ENCODE data around the gene DNASE2. TPM values are rescaled to one million over a fixed set of nuclear protein-coding genes. Genes with fewer than 3 reads are reported as not detected.
A peak's percentile ranks its signal among the peaks of the same experiment; 100 is the strongest.

The DNASE2 gene
- polyA plus RNA-seq, 4 donors, result 6.5 to 43.1 (median 9.3) TPM

DNA sequence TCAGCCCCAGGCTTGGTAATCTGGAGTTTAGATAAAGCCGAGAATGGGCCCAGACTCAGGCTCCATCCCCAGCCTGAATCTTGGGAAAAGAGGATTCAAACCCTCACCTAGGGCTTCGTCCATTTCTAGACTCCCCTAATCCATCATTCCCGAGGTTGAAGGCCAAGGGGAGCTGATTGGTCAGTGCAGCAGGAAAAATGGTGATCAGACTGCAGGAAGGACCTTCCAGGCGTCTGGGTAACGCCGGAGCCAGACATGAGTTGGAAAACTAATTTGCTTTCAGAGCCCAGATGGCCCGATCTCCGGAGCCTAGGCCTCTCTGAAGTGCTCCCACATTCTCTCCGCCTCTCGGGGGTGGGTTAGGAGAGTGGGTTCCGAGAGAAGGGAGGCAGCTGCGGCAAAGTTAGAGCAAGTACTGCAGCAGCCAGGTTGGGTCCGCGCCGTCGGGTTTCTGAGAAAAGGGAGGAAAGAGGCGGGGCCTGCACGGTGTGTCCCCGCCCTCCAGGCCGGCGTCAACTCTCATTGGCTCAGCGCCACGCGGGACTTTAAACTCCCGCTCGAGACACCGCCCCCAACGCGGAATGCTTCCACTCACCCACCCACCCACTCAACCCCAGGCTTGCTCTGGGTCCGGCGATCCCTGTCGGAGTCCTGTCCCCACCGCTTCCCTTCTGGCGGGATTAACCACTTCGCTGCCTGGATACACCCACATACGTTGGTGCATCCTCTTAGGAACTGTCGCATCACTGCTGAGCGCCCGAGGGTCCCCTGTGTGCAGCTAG lies 46.1 kb downstream of the DNASE2 start:
- Histone ChIP-seq H3K4me3 (ENCODE audit: low read depth in 1 of 3, low read length in 3 of 3) (no peak overlapping the region), H3K4me1 (ENCODE audit: control insufficient read depth in 3 of 3, insufficient read depth in 2 of 3, low read depth in 1 of 3, low read length in 2 of 3) (peaks cover 0 to 7% (median 4%) of the 10 kb centered on the region in 3 donors), H3K9me3 (ENCODE audit: control insufficient read depth in 2 of 2, insufficient read depth in 1 of 2, low read depth in 1 of 2, low read length in 1 of 2) (peaks cover 0 to 5% of the 10 kb centered on the region in 2 donors), H3K27me3 (ENCODE audit: control insufficient read depth in 3 of 3, insufficient read depth in 3 of 3, low read length in 3 of 3) (peaks cover 3 to 88% (median 57%) of the 10 kb centered on the region in 3 donors), H3K27ac (ENCODE audit: low read depth in 1 of 3, low read length in 2 of 3) (no peak overlapping the region), H3K36me3 (ENCODE audit: control insufficient read depth in 3 of 3, insufficient read depth in 2 of 3, low read depth in 1 of 3, low read length in 3 of 3) (no peaks in the 10 kb centered on the region)
- 6 to 11% (median 7%) methylated on average over 36 to 39 of the region's 39 CpGs for WGBS, 3 donors
- FAIRE-seq (no peak), DNase-seq (peak; percentile 30 to 39)

DNA sequence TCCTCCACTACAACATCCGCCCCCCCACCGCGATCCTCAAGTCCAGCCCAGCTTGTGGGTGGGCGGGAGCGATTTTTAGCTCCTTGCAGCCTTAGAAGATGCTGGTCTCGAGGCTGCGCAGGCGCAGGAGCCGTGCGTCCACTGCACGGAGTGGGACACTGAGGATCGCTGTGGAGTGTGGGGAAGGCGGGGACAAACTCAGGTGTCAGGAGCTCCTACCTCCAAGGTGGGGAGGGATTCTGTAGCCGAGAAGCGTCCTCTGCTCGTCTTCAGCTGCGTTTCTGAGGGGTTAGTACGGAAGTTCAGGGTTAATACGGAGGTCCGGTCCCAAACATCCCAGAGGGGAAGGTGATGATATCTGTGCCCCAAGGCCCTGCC lies 46.7 kb downstream of the DNASE2 start, which contains the start of gene RTBDN:
RTBDN (minus strand) TSS at position 14 of the 378 bp plus-strand sequence. CDS start 4,600 bp downstream, outside the sequence.
- H3K4me1 ChIP-seq (ENCODE audit: control insufficient read depth in 3 of 3, insufficient read depth in 2 of 3, low read depth in 1 of 3, low read length in 2 of 3), result peaks cover 0 to 7% (median 4%) of the 10 kb centered on the region in 3 donors
- DNase-seq (no peak), FAIRE-seq (no peak)
- H3K9me3 ChIP-seq (ENCODE audit: control insufficient read depth in 2 of 2, insufficient read depth in 1 of 2, low read depth in 1 of 2, low read length in 1 of 2), result peaks cover 0 to 5% of the 10 kb centered on the region in 2 donors
- peaks cover 3 to 83% (median 57%) of the 10 kb centered on the region in 3 donors for H3K27me3 ChIP-seq (ENCODE audit: control insufficient read depth in 3 of 3, insufficient read depth in 3 of 3, low read length in 3 of 3)
- WGBS, 3 donors, result 9 to 16% (median 10%) methylated on average over 20 of the region's 20 CpGs
- no peak within 1 kb of the TSS for H3K27ac ChIP-seq (ENCODE audit: low read depth in 1 of 3, low read length in 2 of 3)
- H3K36me3 ChIP-seq (ENCODE audit: control insufficient read depth in 3 of 3, insufficient read depth in 2 of 3, low read depth in 1 of 3, low read length in 3 of 3), result no peaks in the 10 kb centered on the region
- H3K4me3 ChIP-seq (ENCODE audit: low read depth in 1 of 3, low read length in 3 of 3), result peak within 1 kb of the TSS in 1 of 3 donors; percentile 56

DNA sequence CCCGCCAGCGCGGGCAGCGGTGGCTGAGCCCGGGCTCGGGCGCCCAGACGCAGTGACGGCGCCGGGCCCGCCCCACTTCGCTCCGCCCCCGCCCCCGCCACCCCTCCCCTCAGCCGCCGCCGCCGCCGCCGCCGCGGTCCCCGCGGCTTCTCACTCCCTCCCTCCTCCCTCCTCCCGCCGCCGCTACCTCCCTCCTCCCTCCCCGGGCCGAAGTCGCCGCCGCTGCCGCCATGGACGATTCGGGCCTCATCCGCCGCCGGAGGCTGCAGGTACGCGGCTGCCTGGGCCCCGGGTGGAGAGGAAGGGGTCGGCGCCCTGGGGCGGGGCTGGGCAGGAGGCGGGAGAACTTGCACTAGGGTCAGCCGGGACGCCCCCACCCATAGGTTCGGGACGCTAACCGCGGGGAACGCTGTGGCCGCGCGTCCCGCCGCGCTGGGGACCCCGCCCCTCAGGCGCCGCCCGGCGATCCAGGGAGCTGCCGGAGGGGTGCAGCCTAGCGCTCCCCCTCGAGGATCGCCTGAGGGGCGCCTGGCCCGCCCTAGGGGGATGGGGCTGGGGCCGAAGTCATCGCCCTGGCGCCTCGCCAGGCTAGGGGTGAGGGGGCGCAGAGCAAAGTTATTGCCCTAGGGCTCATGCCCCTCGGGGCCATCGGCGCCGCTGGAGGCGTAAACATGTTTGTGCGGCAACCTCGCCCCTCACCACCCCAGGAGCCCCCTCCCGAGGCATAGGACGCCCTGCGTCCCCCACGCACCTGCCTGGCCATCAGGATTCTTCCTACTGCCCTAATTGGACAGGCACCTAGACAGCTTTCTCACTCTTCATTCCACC lies 47.3 kb downstream of the DNASE2 start:
- peaks cover 3 to 77% (median 52%) of the 10 kb centered on the region in 3 donors for H3K27me3 ChIP-seq (ENCODE audit: control insufficient read depth in 3 of 3, insufficient read depth in 3 of 3, low read length in 3 of 3)
- WGBS, 3 donors, result 1 to 6% (median 1%) methylated on average over 17 to 80 of the region's 87 CpGs
- DNase-seq (peak; percentile 21 to 37), FAIRE-seq (no peak)
- H3K4me1 ChIP-seq (ENCODE audit: control insufficient read depth in 3 of 3, insufficient read depth in 2 of 3, low read depth in 1 of 3, low read length in 2 of 3), result peaks cover 0 to 7% (median 4%) of the 10 kb centered on the region in 3 donors
- H3K4me3 ChIP-seq (ENCODE audit: low read depth in 1 of 3, low read length in 3 of 3), result peak overlapping the region in 1 of 3 donors; percentile 56
- no peak overlapping the region for H3K27ac ChIP-seq (ENCODE audit: low read depth in 1 of 3, low read length in 2 of 3)
- H3K36me3 ChIP-seq (ENCODE audit: control insufficient read depth in 3 of 3, insufficient read depth in 2 of 3, low read depth in 1 of 3, low read length in 3 of 3), result no peaks in the 10 kb centered on the region
- peaks cover 0 to 5% of the 10 kb centered on the region in 2 donors for H3K9me3 ChIP-seq (ENCODE audit: control insufficient read depth in 2 of 2, insufficient read depth in 1 of 2, low read depth in 1 of 2, low read length in 1 of 2)

DNA sequence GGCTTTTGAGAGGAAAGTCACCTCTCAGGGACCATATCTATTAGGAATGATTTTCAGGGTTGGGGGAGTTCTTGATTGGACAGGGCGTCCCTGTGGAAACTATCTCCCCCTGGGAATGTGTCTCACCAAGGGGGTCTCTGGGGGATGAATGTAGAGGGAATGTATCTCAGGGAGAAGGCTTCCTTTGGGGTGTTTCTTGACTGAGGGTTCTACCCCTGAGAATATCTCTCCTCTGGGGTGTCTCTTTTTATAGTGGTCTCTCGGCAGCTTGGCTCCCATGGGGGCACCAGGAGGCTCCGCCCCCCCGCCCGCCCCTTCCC lies 47.9 kb downstream of the DNASE2 start:
- DNase-seq (no peak), FAIRE-seq (no peak)
- peak overlapping the region in 1 of 3 donors; percentile 56 for H3K4me3 ChIP-seq (ENCODE audit: low read depth in 1 of 3, low read length in 3 of 3)
- no peaks in the 10 kb centered on the region for H3K36me3 ChIP-seq (ENCODE audit: control insufficient read depth in 3 of 3, insufficient read depth in 2 of 3, low read depth in 1 of 3, low read length in 3 of 3)
- peaks cover 3 to 76% (median 51%) of the 10 kb centered on the region in 3 donors for H3K27me3 ChIP-seq (ENCODE audit: control insufficient read depth in 3 of 3, insufficient read depth in 3 of 3, low read length in 3 of 3)
- WGBS, 3 donors, result 0 to 4% (median 3%) methylated on average over 2 to 5 of the region's 5 CpGs
- H3K9me3 ChIP-seq (ENCODE audit: control insufficient read depth in 2 of 2, insufficient read depth in 1 of 2, low read depth in 1 of 2, low read length in 1 of 2), result peaks cover 0 to 5% of the 10 kb centered on the region in 2 donors
- H3K4me1 ChIP-seq (ENCODE audit: control insufficient read depth in 3 of 3, insufficient read depth in 2 of 3, low read depth in 1 of 3, low read length in 2 of 3), result peaks cover 0 to 7% (median 4%) of the 10 kb centered on the region in 3 donors
- H3K27ac ChIP-seq (ENCODE audit: low read depth in 1 of 3, low read length in 2 of 3), result no peak overlapping the region

DNA sequence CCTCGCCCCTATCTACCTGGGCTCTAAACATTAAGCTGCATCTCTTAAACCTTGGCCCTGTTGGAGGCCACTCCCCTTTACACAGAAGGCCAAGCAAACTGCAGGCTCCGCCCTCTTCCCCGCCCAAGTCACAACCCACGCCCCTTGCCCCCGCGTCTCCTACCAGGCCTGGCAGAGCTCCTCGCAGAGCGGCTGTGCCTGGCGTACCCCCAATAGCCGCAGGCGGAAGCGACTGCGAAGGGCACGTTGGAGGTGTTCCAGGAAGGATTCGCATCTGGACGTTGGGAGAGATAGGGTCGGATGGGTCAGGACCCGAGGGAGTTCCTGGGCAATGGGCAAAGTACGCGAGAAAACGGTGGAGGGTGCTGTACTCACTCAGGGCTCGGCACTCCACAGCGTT lies 52.8 kb downstream of the DNASE2 start:
- Histone ChIP-seq H3K27me3 (ENCODE audit: control insufficient read depth in 3 of 3, insufficient read depth in 3 of 3, low read length in 3 of 3) (peaks cover 0 to 42% (median 18%) of the 10 kb centered on the region in 3 donors), H3K27ac (ENCODE audit: low read depth in 1 of 3, low read length in 2 of 3) (no peak overlapping the region), H3K4me3 (ENCODE audit: low read depth in 1 of 3, low read length in 3 of 3) (peak overlapping the region in 1 of 3 donors; percentile 6), H3K9me3 (ENCODE audit: control insufficient read depth in 2 of 2, insufficient read depth in 1 of 2, low read depth in 1 of 2, low read length in 1 of 2) (no peaks in the 10 kb centered on the region), H3K4me1 (ENCODE audit: control insufficient read depth in 3 of 3, insufficient read depth in 2 of 3, low read depth in 1 of 3, low read length in 2 of 3) (peaks cover 0 to 12% (median 4%) of the 10 kb centered on the region in 3 donors), H3K36me3 (ENCODE audit: control insufficient read depth in 3 of 3, insufficient read depth in 2 of 3, low read depth in 1 of 3, low read length in 3 of 3) (no peaks in the 10 kb centered on the region)
- DNase-seq (peak; percentile 76), FAIRE-seq (no peak)
- WGBS, 3 donors, result 2 to 7% (median 4%) methylated on average over 23 of the region's 23 CpGs

DNA sequence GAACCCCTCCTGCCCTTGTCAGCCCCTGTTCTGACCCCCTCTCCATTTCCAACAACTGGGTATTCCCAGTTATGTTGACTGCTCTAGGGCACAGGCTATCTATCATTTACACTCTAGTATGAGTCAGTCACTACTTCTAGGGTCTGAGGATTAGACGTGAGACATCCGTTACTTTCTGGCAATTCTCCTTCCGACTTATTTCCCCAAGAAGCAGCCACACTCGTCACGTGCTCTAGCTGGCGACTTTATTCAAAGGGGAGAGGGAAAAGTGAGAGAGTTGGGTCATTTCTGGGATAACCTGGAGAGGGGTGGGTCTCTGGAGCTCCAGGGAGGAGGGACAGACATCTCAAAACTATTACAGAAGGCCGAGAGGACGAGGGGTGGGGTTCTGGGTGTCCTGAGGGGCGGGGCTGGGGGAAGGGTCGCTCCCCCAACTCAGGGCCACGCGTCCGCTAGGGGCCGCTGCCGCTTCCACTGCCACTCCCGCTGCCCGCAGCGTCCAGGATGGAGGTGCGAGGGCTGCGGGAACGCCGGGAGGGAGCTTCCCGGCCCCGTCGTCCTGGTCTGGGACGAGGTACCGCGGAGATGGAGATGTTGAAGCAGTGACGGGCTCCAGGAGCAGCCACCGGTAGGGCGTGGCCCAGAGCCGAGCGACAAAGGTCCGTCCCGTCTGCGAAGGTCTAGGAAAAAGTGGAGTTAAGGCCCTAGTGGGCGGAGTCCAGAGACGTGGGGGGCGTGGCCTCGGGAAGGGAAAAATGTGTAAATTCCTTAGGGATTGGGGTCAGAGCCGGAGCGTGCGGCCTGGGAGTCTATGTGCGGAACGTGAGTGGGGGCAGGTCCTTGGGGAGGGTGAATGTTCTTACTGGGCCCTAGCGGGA lies 55.8 kb downstream of the DNASE2 start:
- peaks cover 0 to 21% (median 3%) of the 10 kb centered on the region in 3 donors for H3K27me3 ChIP-seq (ENCODE audit: control insufficient read depth in 3 of 3, insufficient read depth in 3 of 3, low read length in 3 of 3)
- peaks cover 0 to 6% of the 10 kb centered on the region in 2 donors for H3K9me3 ChIP-seq (ENCODE audit: control insufficient read depth in 2 of 2, insufficient read depth in 1 of 2, low read depth in 1 of 2, low read length in 1 of 2)
- H3K27ac ChIP-seq (ENCODE audit: low read depth in 1 of 3, low read length in 2 of 3), result no peak overlapping the region
- H3K4me1 ChIP-seq (ENCODE audit: control insufficient read depth in 3 of 3, insufficient read depth in 2 of 3, low read depth in 1 of 3, low read length in 2 of 3), result peaks cover 0 to 6% (median 4%) of the 10 kb centered on the region in 3 donors
- H3K4me3 ChIP-seq (ENCODE audit: low read depth in 1 of 3, low read length in 3 of 3), result no peak overlapping the region
- FAIRE-seq (no peak), DNase-seq (peak in 1 of 2 donors; percentile 46)
- WGBS, 3 donors, result 6 to 9% (median 6%) methylated on average over 46 of the region's 46 CpGs
- H3K36me3 ChIP-seq (ENCODE audit: control insufficient read depth in 3 of 3, insufficient read depth in 2 of 3, low read depth in 1 of 3, low read length in 3 of 3), result no peaks in the 10 kb centered on the region
